Measurements from ENCODE around the gene LTBP3. TPM values are rescaled to one million over a fixed set of nuclear protein-coding genes. Genes with fewer than 3 reads are reported as not detected.
A peak's percentile ranks its signal among the peaks of the same experiment; 100 is the strongest.

LTBP3 gene
- 37.4 TPM for polyA plus RNA-seq

DNA sequence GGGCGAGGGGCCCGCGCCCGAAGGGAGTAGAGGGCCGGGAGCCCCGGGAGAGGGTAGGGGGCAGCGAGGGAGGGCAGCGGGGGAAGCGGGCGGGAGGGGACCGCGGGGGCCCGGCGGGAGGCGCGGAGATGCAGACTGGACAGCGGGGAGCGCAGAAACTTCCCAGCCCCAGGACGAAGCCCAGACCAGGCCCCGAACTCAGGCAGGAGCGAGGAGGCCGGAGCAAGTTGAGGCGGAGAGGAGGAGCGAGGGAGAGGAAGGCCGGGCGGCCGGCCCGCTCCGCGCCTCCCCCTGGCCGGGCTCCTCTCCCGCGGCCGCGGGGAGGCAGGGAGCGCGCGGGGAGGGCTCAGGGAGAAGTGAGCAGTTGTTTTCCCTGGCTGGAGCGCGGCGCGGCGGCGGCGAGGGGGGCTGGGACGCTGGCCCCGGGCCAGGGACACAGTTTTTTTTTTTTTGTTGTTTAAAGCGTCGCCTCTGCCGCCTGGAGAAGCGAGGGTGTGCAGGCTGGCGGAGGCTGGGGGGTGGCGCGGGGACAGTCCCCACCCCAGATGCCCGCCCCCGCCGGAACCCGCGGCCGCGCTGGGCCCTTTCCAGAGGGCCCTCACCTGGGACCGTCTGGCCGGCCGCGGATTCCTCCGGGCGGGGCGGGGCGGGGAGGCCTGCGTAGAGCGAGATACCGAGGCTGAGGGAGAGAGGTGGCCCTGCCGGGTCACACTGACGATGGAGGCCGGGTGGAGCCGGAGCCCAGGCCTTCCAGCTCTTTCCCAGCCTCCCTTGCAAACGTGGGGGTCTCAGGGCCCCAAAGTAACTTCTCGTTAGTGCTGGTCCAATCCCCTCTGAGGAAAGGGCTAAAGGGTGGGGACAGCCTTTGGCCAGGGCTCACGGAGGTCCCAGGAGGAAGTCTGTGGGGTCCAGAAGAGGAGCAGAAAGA lies at the start of gene LTBP3:
TSS of gene LTBP3 (minus strand) at position 358 of the 928 bp plus-strand sequence. CDS start 400 bp downstream, outside the sequence.
- Mint-ChIP-seq H3K4me1 (peaks cover 0 to 17% (median 8%) of the 10 kb centered on the region in 3 donors), H3K36me3 (no peaks in the 10 kb centered on the region), H3K9me3 (no peaks in the 10 kb centered on the region), H3K27me3 (no peaks in the 10 kb centered on the region), H3K4me3 (peak within 1 kb of the TSS; percentile 76 to 81 (median 79)), H3K27ac (peak within 1 kb of the TSS in 2 of 3 donors; percentile 31 to 96)

DNA sequence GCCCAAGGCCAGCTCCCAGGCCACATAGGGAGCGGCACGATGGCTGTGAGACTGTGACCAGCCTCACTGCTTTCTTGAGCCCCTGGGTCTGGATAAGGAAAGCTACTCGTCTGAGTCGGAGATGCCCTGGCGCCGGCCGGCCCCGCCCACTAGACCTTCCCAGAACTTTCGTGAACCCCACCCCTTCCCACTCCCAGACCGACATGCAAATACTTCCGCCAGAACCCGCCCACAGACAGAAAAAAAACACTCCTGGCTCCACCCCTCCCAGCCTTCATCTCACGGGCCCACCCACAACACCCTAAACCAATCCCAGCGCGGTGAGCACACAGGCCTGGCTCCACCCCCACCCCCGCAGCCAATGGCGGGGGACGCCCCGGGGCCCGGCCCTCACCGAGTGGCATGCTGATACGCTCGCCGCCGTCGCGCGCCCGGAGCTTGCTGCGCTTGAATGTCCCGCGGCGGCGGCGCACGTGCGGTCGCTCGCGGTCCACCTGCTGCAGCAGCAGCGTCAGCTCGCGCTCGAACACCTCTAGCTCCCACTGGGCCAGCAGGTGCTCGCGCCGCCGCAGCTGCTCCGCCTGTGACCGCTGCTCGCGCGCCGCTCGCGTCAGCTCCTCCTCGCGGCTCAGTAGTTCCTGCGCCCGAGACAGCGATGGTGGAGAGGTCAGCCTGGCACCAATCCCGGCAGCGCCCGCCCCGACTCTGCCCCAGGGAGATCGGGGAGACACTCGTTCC lies 48.9 kb upstream of the LTBP3 start:
- no peaks in the 10 kb centered on the region for H3K9me3 Mint-ChIP-seq
- H3K36me3 Mint-ChIP-seq = peaks cover 2% of the 10 kb centered on the region
- peak overlapping the region in 1 of 4 donors; percentile 79 for H3K4me3 Mint-ChIP-seq

DNA sequence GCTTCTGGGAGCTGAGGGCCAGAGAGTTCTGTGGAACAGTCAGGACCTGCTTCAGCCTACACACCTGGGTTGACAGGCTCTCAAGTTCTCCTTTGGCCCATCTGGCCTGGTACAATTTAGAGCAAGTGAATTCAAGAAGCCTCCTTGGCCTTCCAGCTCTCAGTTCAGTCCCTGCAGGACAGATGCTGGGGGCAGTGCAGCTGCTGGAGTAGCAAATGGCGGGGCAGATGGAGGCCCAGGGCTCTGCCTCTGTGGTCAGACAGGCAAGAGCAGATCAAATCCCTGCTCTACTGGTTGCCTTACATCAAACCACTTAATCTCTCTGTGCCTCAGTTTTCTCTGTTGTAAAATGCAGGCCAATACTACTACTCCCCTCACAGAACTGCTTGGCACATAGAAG lies 46.1 kb upstream of the LTBP3 start:
- Mint-ChIP-seq H3K36me3 (peaks cover 2% of the 10 kb centered on the region), H3K27me3 (no peaks in the 10 kb centered on the region), H3K4me1 (peaks cover 10 to 16% (median 12%) of the 10 kb centered on the region in 3 donors), H3K9me3 (no peaks in the 10 kb centered on the region), H3K4me3 (no peak overlapping the region), H3K27ac (no peak overlapping the region)

More for the DNA sequence above, 48.9 kb upstream of the LTBP3 start:
- H3K27me3 Mint-ChIP-seq = peaks cover 1% of the 10 kb centered on the region
- peaks cover 13 to 30% (median 16%) of the 10 kb centered on the region in 3 donors for H3K4me1 Mint-ChIP-seq
- no peak overlapping the region for H3K27ac Mint-ChIP-seq

DNA sequence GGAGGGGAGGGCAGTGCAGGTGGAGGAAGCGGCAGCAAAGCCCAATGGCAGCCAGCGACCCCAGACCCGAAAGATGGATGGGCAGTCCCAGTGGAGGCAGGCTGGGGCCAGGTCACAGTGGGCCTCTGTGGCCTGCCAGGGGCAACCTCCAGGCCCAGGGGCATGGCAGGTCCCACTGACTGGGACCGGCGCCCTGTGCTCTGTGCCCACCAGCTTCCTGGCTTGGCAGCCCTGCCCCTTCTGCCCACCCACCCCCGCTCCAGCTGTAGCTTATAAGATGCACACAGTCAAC lies 41.7 kb upstream of the LTBP3 start:
- Mint-ChIP-seq H3K4me3 (no peak overlapping the region), H3K4me1 (peaks cover 10 to 18% (median 12%) of the 10 kb centered on the region in 3 donors), H3K27me3 (no peaks in the 10 kb centered on the region), H3K9me3 (no peaks in the 10 kb centered on the region), H3K36me3 (no peaks in the 10 kb centered on the region), H3K27ac (no peak overlapping the region)

DNA sequence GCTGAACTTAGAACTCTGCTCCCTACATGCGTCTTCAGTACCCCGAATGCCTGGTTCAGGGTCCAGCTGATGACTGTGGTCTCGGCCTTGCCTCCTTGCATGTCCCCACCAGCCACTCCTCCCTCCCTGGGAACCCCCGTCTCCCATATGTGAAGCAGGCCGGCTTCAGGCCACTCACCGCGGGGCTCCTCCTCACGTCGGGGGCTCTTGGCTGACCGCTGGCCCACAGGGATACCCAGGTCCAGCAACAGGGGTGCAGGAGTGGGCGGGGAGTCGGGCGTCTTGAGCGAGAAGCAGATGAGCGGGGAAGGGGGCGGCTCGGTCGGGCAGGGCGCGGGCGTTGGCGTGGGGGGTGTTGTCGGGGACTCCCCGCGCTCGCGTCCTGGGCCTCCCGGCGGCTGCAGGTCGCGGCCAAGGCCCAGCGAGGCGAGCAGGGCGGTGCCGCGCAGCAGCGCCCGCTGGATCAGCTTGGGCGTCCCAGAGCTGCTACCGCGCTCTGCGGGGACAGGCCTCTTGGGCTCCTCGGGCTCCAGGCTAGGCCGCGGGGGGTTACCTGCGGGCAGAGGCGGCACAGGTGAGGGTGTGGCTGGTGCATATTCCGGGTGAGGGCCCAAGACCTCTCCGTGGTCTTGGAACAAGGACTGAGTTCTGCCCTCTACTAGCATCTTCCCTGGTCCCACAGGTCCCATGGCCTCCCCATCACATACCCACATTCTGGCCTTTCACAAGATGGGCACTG lies 41.2 kb upstream of the LTBP3 start:
- Mint-ChIP-seq H3K27me3 (no peaks in the 10 kb centered on the region), H3K36me3 (no peaks in the 10 kb centered on the region), H3K4me1 (peaks cover 12 to 19% (median 12%) of the 10 kb centered on the region in 3 donors), H3K4me3 (no peak overlapping the region), H3K27ac (no peak overlapping the region), H3K9me3 (no peaks in the 10 kb centered on the region)

DNA sequence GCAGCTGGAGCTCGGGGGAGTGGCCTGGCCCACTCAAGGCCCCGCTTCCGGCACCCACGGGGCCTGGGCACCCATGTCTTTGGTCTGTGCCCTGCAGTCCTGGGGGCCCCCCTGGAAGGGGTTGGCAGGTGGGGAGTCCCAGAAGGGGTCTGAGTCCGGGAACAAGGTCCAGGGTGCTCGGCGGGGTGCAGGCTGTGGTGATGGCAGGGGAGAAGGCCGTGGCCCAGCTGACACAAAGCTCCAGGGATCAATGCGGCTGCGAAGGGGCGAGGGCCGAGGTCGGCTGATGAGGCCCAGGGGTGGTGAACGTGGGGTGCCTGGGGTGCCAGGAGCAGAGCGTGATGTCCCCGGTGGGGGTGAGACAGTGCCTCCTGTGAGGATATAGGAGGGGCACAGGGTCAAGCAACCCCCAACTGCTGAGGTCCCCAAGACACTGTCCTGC lies 40.1 kb upstream of the LTBP3 start:
- no peaks in the 10 kb centered on the region for H3K36me3 Mint-ChIP-seq
- peaks cover 5 to 16% (median 10%) of the 10 kb centered on the region in 3 donors for H3K4me1 Mint-ChIP-seq
- no peaks in the 10 kb centered on the region for H3K9me3 Mint-ChIP-seq
- H3K27me3 Mint-ChIP-seq = no peaks in the 10 kb centered on the region
- no peak overlapping the region for H3K4me3 Mint-ChIP-seq
- no peak overlapping the region for H3K27ac Mint-ChIP-seq

DNA sequence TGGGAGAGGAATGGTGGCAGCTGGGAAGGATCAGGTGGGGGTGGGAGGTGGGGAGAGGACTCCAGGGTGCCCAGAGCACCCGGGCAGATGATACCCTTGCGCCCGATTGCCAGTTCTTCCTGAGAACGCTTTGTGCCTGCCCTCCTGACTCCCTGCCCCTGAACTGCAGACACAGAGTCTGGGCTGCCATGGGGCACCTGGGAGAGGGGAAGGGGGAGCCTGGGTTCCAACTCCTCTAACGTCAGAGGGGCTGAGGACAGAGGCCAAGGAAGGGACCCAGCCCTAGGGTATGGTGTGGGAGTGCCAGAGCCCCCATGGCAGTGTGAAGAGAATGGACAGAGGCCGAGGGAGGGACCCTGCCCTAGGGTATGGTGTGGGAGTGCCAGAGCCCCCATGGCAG lies 38.4 kb upstream of the LTBP3 start:
- Mint-ChIP-seq H3K4me1 (peaks cover 0 to 12% (median 5%) of the 10 kb centered on the region in 3 donors), H3K27me3 (no peaks in the 10 kb centered on the region), H3K4me3 (no peak overlapping the region), H3K9me3 (no peaks in the 10 kb centered on the region), H3K27ac (no peak overlapping the region), H3K36me3 (no peaks in the 10 kb centered on the region)

DNA sequence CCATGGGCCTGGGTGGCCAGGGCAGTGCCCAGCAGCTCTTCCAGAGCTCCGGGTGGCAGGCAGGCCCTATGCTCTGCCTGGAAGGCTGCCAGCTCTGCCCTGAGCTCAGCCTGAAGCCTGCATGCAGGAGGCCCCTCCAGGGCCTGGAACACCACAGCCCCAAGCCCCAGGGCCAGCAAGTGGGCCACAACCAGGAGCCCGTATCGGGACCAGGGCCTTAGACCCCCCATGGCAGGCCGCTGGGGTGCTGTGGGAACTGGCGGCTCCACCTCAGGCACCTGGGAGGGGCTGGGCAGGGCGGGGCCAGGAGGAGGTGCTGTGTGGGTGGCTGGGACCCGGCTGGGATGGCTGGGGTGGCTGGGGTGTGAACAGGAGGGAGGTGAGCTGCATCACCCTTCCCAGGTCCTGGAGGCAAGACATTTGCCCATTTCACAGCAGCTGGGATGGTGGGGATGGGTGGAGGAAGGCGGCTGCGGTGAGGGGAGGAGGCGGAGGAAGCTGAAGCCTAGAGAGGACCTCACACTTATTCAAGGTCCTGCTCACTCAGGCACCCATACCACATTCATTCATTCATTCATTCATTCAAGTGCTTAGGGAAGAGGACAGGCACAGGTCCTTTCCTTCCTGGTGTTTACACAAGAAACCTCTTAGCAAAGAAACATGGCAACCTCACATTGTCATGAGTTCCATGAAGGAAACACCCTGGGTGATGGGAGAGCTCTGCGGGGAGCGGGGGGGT lies 37.6 kb upstream of the LTBP3 start, which contains the start of gene KCNK7:
TSS of gene KCNK7 (minus strand) at position 258 of the 739 bp plus-strand sequence. CDS start at position 230, 28 bp downstream.
- Mint-ChIP-seq H3K27ac (no peak within 1 kb of the TSS), H3K36me3 (no peaks in the 10 kb centered on the region), H3K4me1 (peaks cover 0 to 12% (median 5%) of the 10 kb centered on the region in 3 donors), H3K9me3 (no peaks in the 10 kb centered on the region), H3K27me3 (no peaks in the 10 kb centered on the region), H3K4me3 (peak within 1 kb of the TSS in 2 of 4 donors; percentile 33 to 65)

DNA sequence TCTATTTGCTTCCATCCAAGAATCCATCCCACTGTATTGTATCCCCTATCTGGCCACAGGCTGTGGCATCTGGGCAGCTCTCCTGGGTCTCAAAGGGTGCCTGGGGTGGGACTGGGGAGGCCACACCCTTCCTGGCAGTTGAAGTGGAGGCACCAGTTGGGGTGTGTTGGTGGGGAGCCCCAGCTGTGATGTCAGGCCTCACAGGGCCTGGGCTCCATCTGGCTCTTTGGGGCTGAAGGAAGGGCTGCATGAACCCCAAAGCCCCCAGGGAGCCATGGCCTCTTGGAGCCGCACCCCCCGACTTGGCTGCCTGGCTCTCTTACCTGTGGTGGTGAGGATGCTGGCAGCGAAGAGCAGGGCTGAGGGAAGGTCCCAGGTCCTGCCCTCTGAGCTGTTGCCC lies 37.0 kb upstream of the LTBP3 start:
- no peaks in the 10 kb centered on the region for H3K9me3 Mint-ChIP-seq
- H3K36me3 Mint-ChIP-seq = no peaks in the 10 kb centered on the region
- no peak overlapping the region for H3K27ac Mint-ChIP-seq
- no peaks in the 10 kb centered on the region for H3K27me3 Mint-ChIP-seq
- H3K4me1 Mint-ChIP-seq = peaks cover 0 to 12% (median 5%) of the 10 kb centered on the region in 3 donors
- peak overlapping the region in 1 of 4 donors; percentile 65 for H3K4me3 Mint-ChIP-seq

DNA sequence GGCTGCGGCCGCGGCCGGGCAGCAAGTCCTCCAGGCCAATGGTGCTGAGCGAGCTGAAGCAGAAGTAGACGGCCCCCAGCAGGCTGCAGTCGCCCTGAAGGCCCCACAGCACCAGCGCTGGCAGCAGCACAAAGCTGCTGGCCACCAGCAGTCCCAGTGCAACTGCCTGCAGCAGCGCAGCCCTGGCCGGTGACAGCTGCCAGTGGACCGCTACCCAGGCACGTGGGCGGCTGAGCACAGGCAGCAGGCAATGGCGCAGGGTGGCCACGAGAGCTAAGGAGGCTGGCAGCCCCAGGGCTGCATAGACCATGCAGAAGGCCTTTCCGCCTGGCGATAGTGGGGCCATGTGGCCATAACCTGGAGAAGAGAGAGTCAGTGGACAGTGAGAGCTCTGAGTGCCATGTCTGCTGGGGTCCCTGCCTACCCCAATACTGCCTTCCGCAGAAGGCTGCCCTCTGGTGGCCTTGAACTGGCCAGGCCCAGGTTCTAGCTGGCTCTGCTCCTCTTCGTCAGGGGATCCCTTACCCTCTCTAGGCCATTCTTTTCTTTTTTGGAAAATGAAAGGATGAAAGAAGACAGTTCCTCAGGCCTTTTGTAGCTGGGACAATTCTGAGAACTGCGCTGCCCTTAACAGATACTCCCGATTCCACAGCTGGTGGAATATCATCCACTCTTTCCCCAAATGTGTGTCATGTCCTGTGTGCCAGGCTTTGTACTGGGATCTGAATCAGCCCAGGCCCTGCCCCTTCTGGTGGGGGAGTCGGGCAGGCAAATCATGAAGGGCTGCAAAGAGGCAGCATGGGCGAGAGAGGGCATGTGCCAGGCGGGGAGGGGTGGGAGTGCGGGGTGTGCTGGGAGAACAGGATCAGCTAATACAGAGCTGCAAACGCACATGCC lies 35.6 kb upstream of the LTBP3 start:
- Mint-ChIP-seq H3K9me3 (no peaks in the 10 kb centered on the region), H3K4me1 (peaks cover 2 to 13% (median 12%) of the 10 kb centered on the region in 3 donors), H3K4me3 (no peak overlapping the region), H3K36me3 (no peaks in the 10 kb centered on the region), H3K27me3 (no peaks in the 10 kb centered on the region), H3K27ac (no peak overlapping the region)

DNA sequence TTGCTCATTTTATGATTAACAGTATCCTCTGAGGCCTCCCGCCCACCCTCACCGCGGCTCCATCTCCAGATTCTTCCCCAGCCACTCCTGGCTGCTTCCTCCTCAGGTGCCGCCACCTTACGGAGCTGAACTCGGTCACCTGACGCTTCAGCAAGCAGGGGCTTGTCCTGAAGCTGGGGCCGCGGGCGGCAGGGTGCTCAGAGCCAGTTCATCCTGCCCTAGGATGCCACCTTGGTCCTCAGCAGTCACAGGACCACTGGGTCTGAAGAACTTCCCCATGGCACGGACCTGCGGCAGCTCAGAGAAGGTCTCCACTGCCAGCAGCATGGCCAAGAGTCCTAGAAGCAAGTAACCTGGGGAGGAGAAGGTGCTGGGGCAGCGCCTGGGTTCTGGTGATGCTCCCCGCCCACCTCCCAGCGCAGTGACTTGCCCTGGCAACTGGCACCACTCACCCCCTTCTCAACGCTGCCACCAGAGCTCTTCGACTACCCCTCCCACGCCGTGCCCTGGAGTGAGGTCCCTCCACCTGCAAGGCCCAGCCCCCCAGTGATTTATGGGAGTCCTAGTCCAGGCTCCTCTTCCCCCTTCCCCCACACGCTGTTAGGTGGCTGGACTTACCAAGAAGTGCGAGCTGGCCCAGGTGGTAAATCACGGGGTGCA lies 34.8 kb upstream of the LTBP3 start:
- H3K4me3 Mint-ChIP-seq = no peak overlapping the region
- no peaks in the 10 kb centered on the region for H3K27me3 Mint-ChIP-seq
- no peaks in the 10 kb centered on the region for H3K36me3 Mint-ChIP-seq
- H3K4me1 Mint-ChIP-seq = peaks cover 9 to 21% (median 20%) of the 10 kb centered on the region in 3 donors
- H3K9me3 Mint-ChIP-seq = no peaks in the 10 kb centered on the region
- H3K27ac Mint-ChIP-seq = no peak overlapping the region

DNA sequence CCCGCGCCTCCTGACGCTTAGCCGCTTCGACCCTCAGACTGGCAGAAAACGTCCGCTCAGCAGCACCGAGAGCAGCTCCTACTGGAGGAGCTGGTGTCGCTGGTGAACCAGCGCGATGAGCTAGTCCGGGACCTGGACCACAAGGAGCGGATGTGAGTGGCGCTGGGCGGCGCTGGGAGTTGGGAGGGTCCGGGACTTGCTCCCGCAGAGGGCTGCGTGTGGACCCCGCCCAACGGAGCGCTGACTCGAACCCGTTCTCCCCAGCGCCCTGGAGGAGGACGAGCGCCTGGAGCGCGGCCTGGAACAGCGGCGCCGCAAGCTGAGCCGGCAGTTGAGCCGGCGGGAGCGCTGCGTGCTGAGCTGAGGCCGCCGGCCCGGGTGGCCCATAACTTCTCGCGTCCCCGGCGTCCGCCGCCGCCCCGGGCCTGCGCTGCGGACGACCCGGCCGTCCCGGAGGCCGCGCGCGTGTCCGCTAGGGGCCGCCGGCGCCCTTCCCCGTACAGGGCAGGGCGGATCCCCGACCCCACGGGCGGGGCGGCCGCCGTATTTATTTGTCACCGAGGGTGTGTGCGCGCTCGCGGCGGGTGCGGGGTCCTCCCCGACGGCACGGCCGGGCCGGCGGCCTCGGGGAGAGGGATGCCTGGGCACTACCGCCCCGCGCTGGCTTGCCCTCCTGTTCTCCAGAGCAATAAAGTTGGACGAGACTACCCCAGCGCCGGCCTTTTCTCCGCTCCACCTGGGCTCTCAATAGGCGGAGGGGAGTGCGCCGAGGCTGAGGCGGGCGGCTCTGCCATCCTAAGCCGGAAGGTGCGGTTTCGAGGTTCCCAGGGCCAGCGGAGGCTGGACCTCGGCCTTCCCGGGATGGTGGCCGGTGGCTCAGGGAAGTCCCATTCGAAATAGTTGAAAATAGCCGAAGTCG lies 34.0 kb upstream of the LTBP3 start:
- Mint-ChIP-seq H3K4me3 (no peak overlapping the region), H3K27me3 (no peaks in the 10 kb centered on the region), H3K4me1 (peaks cover 17 to 28% (median 26%) of the 10 kb centered on the region in 3 donors), H3K9me3 (no peaks in the 10 kb centered on the region), H3K27ac (no peak overlapping the region), H3K36me3 (no peaks in the 10 kb centered on the region)

All from IgD-negative memory B cell (primary cell).